NCI-H2227 (cell line): ENCODE results near the gene GIMAP2.
"Not testable (repeated sequence)": the region's sequence is repeated elsewhere in the genome, so short reads cannot be mapped to it uniquely, and the experiment has no call there.

Source experiments
- DNase-seq: peaks from one replicate; lab custom pipeline; 2025; ENCODE audit not compliant: unreplicated experiment; lab: John Stamatoyannopoulos, UW

Gene GIMAP2

GRCh38 chr7:150676276-150676675, 9.2 kb upstream of the GIMAP2 start:
- not testable (repeated sequence) for DNase-seq

- DNase-seq = not testable (repeated sequence)
These were observed 8.7 kb upstream of the GIMAP2 start for GRCh38 chr7:150676854-150677253.

DNA sequence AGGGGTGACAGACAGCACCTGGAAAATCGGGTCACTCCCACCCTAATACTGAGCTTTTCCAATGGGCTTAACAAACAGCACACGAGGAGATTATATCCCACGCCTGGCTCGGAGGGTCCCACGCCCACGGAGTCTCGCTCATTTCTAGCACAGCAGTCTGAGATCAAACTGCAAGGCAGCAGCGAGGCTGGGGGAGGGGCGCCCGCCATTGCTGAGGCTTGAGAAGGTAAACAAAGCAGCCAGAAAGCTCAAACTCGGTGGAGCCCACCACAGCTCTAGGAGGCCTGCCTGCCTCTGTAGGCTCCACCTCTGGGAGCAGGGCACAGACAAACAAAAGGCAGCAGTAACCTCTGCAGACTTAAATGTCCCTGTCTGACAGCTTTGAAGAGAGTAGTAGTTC, 6.9 kb upstream of the GIMAP2 start:
- DNase-seq = not testable (repeated sequence)

DNA sequence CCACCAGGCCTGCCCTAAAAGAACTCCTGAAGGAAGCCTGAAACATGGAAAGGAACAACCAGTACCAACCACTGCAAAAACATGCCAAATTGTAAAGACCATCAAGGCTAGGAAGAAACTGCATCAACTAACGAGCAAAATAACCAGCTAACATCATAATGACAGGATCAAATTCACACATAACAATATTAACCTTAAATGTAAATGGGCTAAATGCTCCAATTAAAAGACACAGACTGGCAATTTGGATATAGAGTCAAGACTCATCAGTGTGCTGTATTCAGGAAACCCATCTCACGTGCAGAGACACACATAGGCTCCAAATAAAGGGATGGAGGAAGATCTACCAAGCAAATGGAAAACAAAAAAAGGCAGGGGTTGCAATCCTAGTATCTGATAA, 5.1 kb upstream of the GIMAP2 start:
- not testable (repeated sequence) for DNase-seq

GRCh38 chr7:150686030-150686631, 625 bp downstream of the GIMAP2 start:
- no peak for DNase-seq

GRCh38 chr7:150688630-150689029, 3.1 kb downstream of the GIMAP2 start:
- no peak for DNase-seq

GRCh38 chr7:150695654-150696053, 10.1 kb downstream of the GIMAP2 start:
- no peak for DNase-seq

DNA sequence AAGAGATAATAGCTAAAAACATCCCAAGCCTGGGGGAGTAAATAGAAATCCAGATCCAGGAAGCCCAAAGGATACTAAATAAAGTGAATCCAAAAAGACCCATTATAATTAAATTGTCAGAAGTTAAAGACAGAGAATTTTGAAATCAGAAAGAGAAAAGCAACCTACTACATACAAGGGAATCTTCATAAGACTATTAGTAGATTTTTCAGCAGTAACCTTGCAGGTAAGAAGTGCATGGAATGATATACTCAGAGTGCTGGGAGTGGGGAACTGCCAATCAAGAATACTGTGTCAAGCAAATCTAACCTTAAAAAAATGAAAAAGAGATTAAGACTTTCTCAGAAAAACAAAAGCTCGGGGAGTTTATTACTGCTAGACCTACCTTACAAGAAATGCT, 17.7 kb downstream of the GIMAP2 start:
- no peak for DNase-seq

GRCh38 chr7:150715293-150715692, 29.8 kb downstream of the GIMAP2 start:
- DNase-seq = no peak

GRCh38 chr7:150715738-150716137, 30.2 kb downstream of the GIMAP2 start:
- DNase-seq = no peak

DNA sequence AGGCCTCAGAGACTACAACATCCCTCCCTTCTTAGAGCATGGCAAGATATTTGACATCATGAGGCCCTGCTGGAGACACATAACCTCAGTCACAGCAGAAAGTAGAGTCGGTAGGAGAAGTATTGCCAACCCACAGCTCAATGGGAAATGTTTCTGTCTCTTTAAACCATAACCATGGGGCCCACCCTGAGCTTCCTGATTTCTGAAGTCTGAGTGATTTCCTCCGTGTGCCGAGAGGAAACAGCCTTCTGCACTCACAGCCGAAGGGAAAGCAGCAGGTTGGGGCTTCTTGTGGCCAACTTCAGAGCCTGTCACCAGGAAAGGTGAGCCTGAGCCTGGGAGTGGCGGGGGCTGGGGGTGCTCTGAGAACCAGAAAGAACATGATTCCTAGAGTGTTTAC, 30.9 kb downstream of the GIMAP2 start, which contains the start of gene GIMAP1:
Gene GIMAP1 (plus strand): TSS at position 246 of the 400 bp plus-strand sequence. CDS start 2,435 bp downstream, outside the sequence.
- DNase-seq = no peak

DNA sequence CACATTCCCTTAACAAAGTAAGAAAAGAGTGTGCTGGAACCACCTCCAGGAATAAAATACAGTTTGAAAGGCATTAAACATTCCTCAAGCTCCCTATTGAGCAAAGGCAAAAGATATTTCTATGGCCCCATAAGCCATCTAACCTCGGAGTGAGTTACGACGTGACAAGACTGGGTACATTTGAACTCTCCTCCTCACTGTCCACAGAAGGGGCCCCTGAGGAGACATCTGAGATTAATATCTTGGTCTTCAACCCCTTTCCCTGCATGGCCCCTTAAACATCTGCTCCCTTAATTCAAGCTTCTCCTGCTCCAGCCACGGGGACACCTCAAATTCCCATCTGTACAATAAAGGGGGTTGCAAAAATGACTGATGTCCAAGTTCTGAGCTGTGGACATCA, 31.4 kb downstream of the GIMAP2 start:
- no peak for DNase-seq

DNA sequence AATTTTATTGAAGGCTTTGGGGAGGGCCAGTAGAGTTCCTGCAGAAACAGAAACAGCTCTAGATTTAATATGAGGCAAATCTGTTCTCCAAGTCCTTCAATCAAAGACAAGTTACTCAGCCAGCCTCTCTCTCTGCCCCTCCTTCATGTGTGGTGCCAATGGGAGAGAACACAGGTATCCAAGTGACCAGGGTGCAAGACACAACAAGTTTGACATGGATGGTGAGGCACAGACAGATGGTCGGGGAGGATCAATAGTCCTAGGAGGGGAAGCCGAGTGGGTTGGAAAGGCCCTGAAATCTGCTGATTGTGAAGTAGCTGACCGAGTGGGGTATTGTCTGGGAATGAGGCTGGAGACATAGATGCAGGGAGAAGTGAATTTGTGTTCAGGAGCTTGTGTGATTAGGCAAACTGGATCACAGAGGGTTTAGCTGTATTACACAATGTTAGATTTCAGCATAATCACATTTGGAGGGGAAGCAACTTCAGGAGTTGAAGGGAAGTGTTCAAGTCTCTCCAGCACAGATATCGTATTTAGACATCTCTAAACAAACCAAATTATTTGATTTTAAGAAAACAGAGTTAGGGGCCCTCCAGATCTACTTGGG, 32.4 kb downstream of the GIMAP2 start:
- no peak for DNase-seq

GRCh38 chr7:150719436-150719835, 33.9 kb downstream of the GIMAP2 start:
- no peak for DNase-seq

DNA sequence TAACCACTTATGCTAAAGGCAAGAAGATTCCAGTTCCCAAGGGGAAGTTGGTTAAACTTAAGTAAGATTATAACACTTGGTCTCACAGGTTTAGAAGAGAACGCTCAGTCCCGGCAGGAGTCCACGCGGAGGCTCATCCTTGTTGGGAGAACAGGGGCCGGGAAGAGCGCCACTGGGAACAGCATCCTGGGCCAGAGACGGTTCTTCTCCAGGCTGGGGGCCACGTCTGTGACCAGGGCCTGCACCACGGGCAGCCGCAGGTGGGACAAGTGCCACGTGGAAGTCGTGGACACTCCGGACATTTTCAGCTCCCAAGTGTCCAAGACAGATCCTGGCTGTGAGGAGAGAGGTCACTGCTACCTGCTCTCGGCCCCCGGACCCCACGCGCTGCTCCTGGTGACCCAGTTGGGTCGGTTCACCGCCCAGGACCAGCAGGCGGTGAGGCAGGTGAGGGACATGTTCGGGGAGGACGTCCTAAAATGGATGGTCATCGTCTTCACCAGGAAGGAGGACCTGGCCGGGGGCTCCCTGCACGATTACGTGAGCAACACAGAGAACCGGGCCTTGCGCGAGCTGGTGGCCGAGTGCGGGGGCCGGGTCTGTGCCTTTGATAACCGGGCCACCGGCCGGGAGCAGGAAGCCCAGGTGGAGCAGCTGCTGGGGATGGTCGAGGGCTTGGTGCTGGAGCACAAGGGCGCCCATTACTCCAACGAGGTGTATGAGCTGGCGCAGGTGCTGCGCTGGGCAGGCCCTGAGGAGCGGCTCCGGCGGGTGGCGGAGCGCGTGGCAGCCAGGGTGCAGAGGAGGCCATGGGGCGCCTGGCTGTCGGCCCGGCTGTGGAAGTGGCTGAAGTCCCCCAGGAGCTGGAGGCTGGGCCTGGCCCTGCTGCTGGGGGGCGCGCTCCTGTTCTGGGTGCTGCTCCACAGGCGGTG, 34.7 kb downstream of the GIMAP2 start:
- no peak for DNase-seq

DNA sequence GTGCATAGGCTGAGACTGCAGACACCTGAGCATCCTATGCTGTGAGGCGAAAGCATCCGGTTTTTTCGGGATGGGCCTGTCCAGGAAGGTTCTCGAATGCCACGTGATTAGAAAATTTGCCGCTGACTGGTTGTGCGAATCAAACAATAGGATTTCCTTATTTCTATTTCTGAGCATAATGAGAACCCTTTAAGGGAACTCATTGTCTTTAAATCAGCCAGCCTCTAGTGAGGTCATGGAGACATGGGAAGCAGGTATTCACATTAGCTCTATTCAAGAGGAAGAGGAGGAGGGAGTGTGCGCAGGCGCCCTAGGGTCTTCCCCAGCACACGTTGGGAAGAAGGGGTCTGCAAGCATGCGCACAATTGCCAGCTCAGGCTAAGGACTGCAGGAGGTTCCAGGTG, 36.5 kb downstream of the GIMAP2 start:
- DNase-seq = no peak

GRCh38 chr7:150722431-150722931, 37.0 kb downstream of the GIMAP2 start:
- no peak for DNase-seq

- no peak for DNase-seq
These were observed 38.0 kb downstream of the GIMAP2 start for GRCh38 chr7:150723467-150723866.

GRCh38 chr7:150727381-150727780, 41.9 kb downstream of the GIMAP2 start:
- DNase-seq = no peak

DNA sequence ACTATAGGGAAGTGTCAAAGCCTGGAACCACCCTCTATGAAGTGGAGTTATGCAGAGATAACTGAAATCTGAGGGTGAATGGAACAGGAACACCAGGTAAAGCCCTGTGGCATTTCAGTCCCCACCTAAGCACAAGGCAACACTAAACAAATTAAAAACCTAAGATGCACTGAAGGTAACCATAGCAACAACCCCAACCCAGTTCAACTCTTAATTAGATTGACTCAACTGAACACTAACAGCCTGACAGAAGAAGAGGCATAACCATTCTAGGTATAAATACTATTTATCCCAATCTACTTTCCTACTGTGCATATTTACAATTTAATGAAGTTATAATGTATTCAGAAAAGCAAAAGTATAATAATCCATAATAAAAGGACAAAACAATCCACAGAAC, 42.5 kb downstream of the GIMAP2 start:
- DNase-seq = no peak

DNA sequence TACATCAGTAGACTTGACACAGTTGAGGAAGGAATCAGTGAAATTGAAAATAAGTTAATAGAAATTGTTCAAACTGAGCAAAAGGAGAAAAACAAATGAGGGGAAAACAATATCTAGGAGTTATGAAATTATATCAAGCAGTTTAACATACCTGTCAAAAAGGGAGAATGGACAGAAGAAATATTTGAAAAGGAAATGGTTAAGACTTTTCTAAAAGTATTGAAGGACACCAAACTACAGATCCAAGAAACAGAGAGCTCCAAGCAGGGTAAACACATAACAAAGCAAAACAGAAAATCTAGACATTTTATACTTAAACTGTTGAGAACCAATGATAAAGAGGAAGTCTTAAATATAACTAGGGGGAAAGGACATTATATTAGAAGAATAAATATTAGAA, 43.1 kb downstream of the GIMAP2 start:
- no peak for DNase-seq

GRCh38 chr7:150731916-150732315, 46.4 kb downstream of the GIMAP2 start:
- DNase-seq = no peak
